GM19397 (cell line): ENCODE data around the gene TIMM23B.
"Not testable (repeated sequence)": the region's sequence is repeated elsewhere in the genome, so short reads cannot be mapped to it uniquely, and the experiment has no call there.

Experiments
- ATAC-seq: cut with Tn5 transposase; IDR thresholded peaks from one replicate; pipeline ENCODE4 v1.9.1; 2021; ENCODE audit warnings: mild to moderate bottlenecking, moderate library complexity; ENCODE audit not compliant: unreplicated experiment

Gene TIMM23B

GRCh38 chr10:49972094-49972493, 30.2 kb downstream of the TIMM23B start:
- ATAC-seq: not testable (repeated sequence)

GRCh38 chr10:49977756-49978155, 35.9 kb downstream of the TIMM23B start:
- ATAC-seq: not testable (repeated sequence)

- not testable (repeated sequence) for ATAC-seq
Observed at GRCh38 chr10:49987207-49987606, 45.4 kb downstream of the TIMM23B start.

- not testable (repeated sequence) for ATAC-seq
Observed at GRCh38 chr10:49988376-49988775, 46.5 kb downstream of the TIMM23B start, which contains the start of gene AGAP6. Gene AGAP6, plus strand, starts transcription at chr10:49988406. Its CDS starts 310 bp downstream, at chr10:49988716.

- not testable (repeated sequence) for ATAC-seq
Observed at GRCh38 chr10:49995321-49995720, 53.5 kb downstream of the TIMM23B start.

GRCh38 chr10:50014024-50014423, 72.2 kb downstream of the TIMM23B start:
- ATAC-seq: not testable (repeated sequence)

GRCh38 chr10:50015596-50016220, 73.9 kb downstream of the TIMM23B start:
- ATAC-seq: not testable (repeated sequence)

- ATAC-seq: not testable (repeated sequence)
Observed at GRCh38 chr10:50016926-50017325, 75.1 kb downstream of the TIMM23B start.

GRCh38 chr10:50017646-50018045, 75.8 kb downstream of the TIMM23B start:
- not testable (repeated sequence) for ATAC-seq

- not testable (repeated sequence) for ATAC-seq
Observed at GRCh38 chr10:50019279-50019678, 77.4 kb downstream of the TIMM23B start.

- not testable (repeated sequence) for ATAC-seq
Observed at GRCh38 chr10:50020451-50021024, 78.7 kb downstream of the TIMM23B start.

GRCh38 chr10:50021646-50022045, 79.8 kb downstream of the TIMM23B start:
- ATAC-seq: no peak
